ENCODE data around the gene CR1. TPM values are rescaled to one million over a fixed set of nuclear protein-coding genes. Genes with fewer than 3 reads are reported as not detected.
"Not testable (repeated sequence)": the region's sequence is repeated elsewhere in the genome, so short reads cannot be mapped to it uniquely, and the experiment has no call there.

Gene CR1
- total RNA-seq, 1 experiment from 2014 or later: 0.07 TPM

DNA sequence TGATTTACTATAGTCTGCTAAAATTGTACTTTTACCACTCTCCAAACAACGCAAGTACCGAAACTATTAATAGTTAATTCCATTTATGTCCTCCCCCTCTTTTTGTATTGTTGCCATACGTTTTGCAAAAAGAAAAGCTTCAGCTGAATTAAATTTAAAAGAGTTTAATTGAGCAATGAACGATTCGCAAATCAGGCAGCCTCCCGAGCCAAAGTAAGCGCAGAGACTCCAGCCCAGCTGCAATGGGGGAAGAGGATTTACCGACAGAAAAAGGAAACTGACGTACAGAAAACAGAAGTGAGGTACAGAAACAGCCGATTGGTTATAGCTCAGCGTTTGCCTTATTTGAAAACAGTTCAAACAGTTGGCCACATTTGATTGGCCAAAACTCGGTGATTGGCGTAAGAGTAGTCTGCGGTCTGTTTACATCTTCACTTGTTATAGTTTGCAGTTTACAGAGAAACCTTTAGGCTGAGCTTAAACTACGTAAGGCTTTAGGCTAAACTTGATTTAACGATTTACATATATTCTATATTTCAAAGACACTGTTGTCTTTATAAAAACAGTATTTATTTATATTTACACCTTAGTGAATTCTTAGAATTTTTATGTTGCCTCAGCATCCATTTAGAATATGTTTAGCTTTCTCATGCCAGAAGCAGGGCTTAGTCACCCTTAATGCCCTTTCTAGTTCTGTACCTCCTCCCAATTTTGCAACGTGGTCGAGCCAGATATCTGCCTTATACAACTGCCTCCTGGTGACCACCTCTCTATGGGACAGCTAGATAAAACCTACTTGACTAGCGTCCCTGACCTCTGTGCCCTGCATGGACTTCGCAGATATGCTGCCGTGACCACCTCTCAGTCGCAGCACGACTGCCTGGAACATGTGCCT lies 23.8 kb downstream of the CR1 start:
- DNase-seq (ENCODE audit: low read depth, low spot score): no peak
- Histone ChIP-seq H3K36me3 (ENCODE audit: control insufficient read depth in 1 of 2, insufficient read depth in 2 of 2, low read length in 2 of 2) (no peaks in the 10 kb centered on the region), H3K27me3 (ENCODE audit: insufficient read depth, low read length) (no peaks in the 10 kb centered on the region), H3K4me1 (ENCODE audit: control insufficient read depth in 1 of 2, insufficient read depth in 2 of 2, low read length in 2 of 2) (no peaks in the 10 kb centered on the region), H3K4me2 (ENCODE audit: low read length) (no peak overlapping the region), H3K9me3 (ENCODE audit: control insufficient read depth in 1 of 2, insufficient read depth in 1 of 2, low read depth in 1 of 2, low read length in 2 of 2) (no peaks in the 10 kb centered on the region), H4K20me1 (ENCODE audit: insufficient read depth) (no peaks in the 10 kb centered on the region), H2AFZ (ENCODE audit: low read depth, low read length, poor library complexity, severe bottlenecking) (no peak overlapping the region), H3K9me2 (ENCODE audit: insufficient read depth) (no peaks in the 10 kb centered on the region), H3K79me2 (ENCODE audit: insufficient read depth, low read length) (no peaks in the 10 kb centered on the region), H3K4me3 (replicated peaks in 1 of 2; ENCODE audit: low read depth in 1 of 2, low read length in 2 of 2) (no peak overlapping the region), H3K27ac (ENCODE audit: low read depth, low read length) (no peak overlapping the region), H3K9ac (ENCODE audit: low read length) (no peak overlapping the region)
- no peak for TF ChIP-seq TCF7L2 (IDR thresholded peaks at IDR 0.05; ENCODE audit: borderline replicate concordance, extremely low read depth, insufficient read depth, insufficient read length)
- TF ChIP-seq EZH2 (IDR thresholded peaks at IDR 0.05): no peak
- TF ChIP-seq, protein P1, sequence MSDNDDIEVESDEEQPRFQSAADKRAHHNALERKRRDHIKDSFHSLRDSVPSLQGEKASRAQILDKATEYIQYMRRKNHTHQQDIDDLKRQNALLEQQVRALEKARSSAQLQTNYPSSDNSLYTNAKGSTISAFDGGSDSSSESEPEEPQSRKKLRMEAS (IDR thresholded peaks at IDR 0.05): no peak
- no peak for TF ChIP-seq POLR2AphosphoS5 (IDR thresholded peaks at IDR 0.05; ENCODE audit: low read depth, low read length)
- no TSS peak for BruUV-seq (replicated peaks)
- ChIA-PET CTCF (interaction anchor here (0.9 kb wide), 1 partner anchor 20 kb away, joined by 3 read pairs; no protein-coding TSS in a partner anchor), POLR2A (no interaction called here), RAD21 (ENCODE audit: low non-redundant PET in 1 of 2, low total read pairs in 2 of 2, uncharacterized antibody in 2 of 2, unreplicated experiment in 2 of 2) (no interaction called here)
- intact Hi-C loops (cut with micrococcal nuclease): no loop called here
- ATAC-seq: no peak

DNA sequence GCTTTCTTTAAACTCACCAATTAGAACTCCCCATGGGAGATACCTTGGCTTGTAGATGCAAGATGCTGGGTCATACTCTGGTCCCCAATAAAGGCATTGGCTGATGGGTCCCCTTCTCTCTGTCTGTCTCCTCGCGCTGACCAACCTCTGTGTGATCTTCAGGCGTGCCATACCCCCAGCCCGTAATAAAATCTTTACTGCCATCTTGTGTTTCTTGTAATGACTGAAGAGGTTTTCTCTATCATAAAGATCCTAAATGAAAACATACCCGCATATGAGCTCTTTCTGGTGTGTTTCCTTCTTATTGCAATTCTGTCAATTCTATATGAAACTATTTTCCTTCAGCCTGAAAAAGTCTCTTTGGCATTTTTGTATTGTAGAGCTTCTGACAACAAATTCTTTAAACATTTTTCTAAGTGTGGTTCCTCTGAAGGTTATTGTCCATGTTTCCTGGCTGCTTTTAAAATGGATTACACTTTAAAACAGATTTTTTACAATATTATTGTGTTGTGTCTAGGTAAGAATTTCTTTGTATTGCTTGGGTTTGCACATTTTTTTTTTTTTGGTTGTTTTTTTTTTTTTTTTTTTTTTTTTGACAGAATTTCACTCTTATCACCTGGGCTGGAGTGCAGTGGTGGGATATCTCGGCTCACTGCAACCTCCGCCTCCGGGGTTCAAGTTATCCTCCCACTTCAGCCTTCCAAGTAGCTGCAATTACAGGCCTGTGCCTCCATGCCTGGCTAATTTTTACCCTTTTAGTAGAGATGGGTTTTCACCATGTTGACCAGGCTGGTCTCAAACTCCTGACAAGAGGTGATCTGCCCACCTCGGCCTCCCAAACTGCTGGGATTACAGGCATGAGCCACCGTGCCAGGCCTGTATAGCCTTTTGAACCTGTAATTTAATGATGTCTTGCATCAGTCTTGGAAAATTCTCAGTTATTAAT lies 24.7 kb downstream of the CR1 start:
- H3K36me3 ChIP-seq (ENCODE audit: control insufficient read depth in 1 of 2, insufficient read depth in 2 of 2, low read length in 2 of 2); H3K9me3 ChIP-seq (ENCODE audit: control insufficient read depth in 1 of 2, insufficient read depth in 1 of 2, low read depth in 1 of 2, low read length in 2 of 2); H2AFZ ChIP-seq (ENCODE audit: low read depth, low read length, poor library complexity, severe bottlenecking); H3K4me3 ChIP-seq (replicated peaks in 1 of 2; ENCODE audit: low read depth in 1 of 2, low read length in 2 of 2); H3K27me3 ChIP-seq (ENCODE audit: insufficient read depth, low read length); H3K9me2 ChIP-seq (ENCODE audit: insufficient read depth); DNase-seq (ENCODE audit: low read depth, low spot score); H4K20me1 ChIP-seq (ENCODE audit: insufficient read depth); intact Hi-C loops (cut with micrococcal nuclease); BruUV-seq (replicated peaks); H3K4me2 ChIP-seq (ENCODE audit: low read length); RAD21 ChIA-PET (ENCODE audit: low non-redundant PET in 1 of 2, low total read pairs in 2 of 2, uncharacterized antibody in 2 of 2, unreplicated experiment in 2 of 2); H3K27ac ChIP-seq (ENCODE audit: low read depth, low read length); H3K4me1 ChIP-seq (ENCODE audit: control insufficient read depth in 1 of 2, insufficient read depth in 2 of 2, low read length in 2 of 2); H3K9ac ChIP-seq (ENCODE audit: low read length); ATAC-seq; H3K79me2 ChIP-seq (ENCODE audit: insufficient read depth, low read length); POLR2A ChIA-PET: not testable (repeated sequence)
- CTCF ChIA-PET: interaction anchor here (0.9 kb wide), 1 partner anchor 21 kb away, joined by 3 read pairs; no protein-coding TSS in a partner anchor

DNA sequence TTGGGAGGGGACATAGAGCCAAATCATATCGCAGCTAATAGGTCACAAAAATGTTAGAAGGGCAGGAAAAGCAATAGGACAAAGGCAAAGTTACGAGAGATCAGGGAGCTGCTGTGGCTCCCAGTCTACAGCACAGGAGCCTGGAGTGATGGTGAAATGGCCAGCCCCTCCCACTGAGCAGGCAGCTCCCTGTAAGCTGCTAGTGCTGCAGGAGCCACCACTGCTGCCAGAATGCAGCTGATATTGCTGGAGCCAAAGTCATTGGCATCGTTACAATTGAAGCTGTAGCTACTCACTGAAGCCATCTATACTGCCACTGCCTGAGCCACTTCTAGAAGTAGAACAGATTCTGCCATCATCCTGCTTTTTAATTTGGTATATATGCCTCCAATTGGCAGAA lies 29.3 kb downstream of the CR1 start:
- RAD21 ChIA-PET (ENCODE audit: low non-redundant PET in 1 of 2, low total read pairs in 2 of 2, uncharacterized antibody in 2 of 2, unreplicated experiment in 2 of 2); H3K79me2 ChIP-seq (ENCODE audit: insufficient read depth, low read length); H3K9ac ChIP-seq (ENCODE audit: low read length); intact Hi-C loops (cut with micrococcal nuclease); H3K4me1 ChIP-seq (ENCODE audit: control insufficient read depth in 1 of 2, insufficient read depth in 2 of 2, low read length in 2 of 2); DNase-seq (ENCODE audit: low read depth, low spot score); H3K9me2 ChIP-seq (ENCODE audit: insufficient read depth); H3K27me3 ChIP-seq (ENCODE audit: insufficient read depth, low read length); H3K9me3 ChIP-seq (ENCODE audit: control insufficient read depth in 1 of 2, insufficient read depth in 1 of 2, low read depth in 1 of 2, low read length in 2 of 2); H3K4me2 ChIP-seq (ENCODE audit: low read length); H3K36me3 ChIP-seq (ENCODE audit: control insufficient read depth in 1 of 2, insufficient read depth in 2 of 2, low read length in 2 of 2); POLR2A ChIA-PET; H3K27ac ChIP-seq (ENCODE audit: low read depth, low read length); BruUV-seq (replicated peaks); H3K4me3 ChIP-seq (replicated peaks in 1 of 2; ENCODE audit: low read depth in 1 of 2, low read length in 2 of 2); H4K20me1 ChIP-seq (ENCODE audit: insufficient read depth); H2AFZ ChIP-seq (ENCODE audit: low read depth, low read length, poor library complexity, severe bottlenecking); ATAC-seq; CTCF ChIA-PET: not testable (repeated sequence)

Measured in HCT116 (cell line).